Stimulated activated naive B cell treated with anti-CD40 and anti-IgM and Interleukin-4, amounts not matched to agents 10 μg/mL and 1 μg/mL and 100 μg/mL, for 72 hours (primary cell): ENCODE measurements around the gene NUMB.
A peak's percentile ranks its signal among the peaks of the same experiment; 100 is the strongest.
"Not testable (repeated sequence)": the region's sequence is repeated elsewhere in the genome, so short reads cannot be mapped to it uniquely, and the experiment has no call there.

Source experiments
- ATAC-seq, 2 donors: fragments of 150-1000 bp; cut with Tn5 transposase; replicated peaks; 2 replicates each; pipeline ENCODE4 v1.10.0; 2021; ENCODE audit warnings: moderate library complexity in 1 of 2
- DNase-seq: peaks from one replicate; pipeline ENCODE4 v3.0.0; 2021
- H3K27ac Mint-ChIP-seq: one replicate; pipeline ENCODE4 v1.8.0; 2022; ENCODE audit warnings: mild to moderate bottlenecking, mixed read lengths
- H3K27me3 Mint-ChIP-seq, 2 donors: one replicate each; pipeline ENCODE4 v1.8.0; 2022; ENCODE audit warnings: mixed read lengths in 2 of 2
- H3K36me3 Mint-ChIP-seq, 2 donors: one replicate each; pipeline ENCODE4 v1.8.0; 2022; ENCODE audit warnings: mixed read lengths in 2 of 2, mild to moderate bottlenecking in 1 of 2
- H3K4me1 Mint-ChIP-seq, 2 donors: one replicate each; pipeline ENCODE4 v1.8.0; 2022; ENCODE audit warnings: mixed read lengths in 2 of 2, mild to moderate bottlenecking in 1 of 2
- H3K4me3 Mint-ChIP-seq, 2 donors: one replicate each; pipeline ENCODE4 v1.8.0; 2022; ENCODE audit warnings: mild to moderate bottlenecking in 2 of 2, mixed read lengths in 2 of 2, moderate library complexity in 1 of 2
- H3K9me3 Mint-ChIP-seq, 2 donors: one replicate each; pipeline ENCODE4 v1.8.0; 2022; ENCODE audit warnings: mixed read lengths in 2 of 2, mild to moderate bottlenecking in 1 of 2

Gene NUMB

DNA sequence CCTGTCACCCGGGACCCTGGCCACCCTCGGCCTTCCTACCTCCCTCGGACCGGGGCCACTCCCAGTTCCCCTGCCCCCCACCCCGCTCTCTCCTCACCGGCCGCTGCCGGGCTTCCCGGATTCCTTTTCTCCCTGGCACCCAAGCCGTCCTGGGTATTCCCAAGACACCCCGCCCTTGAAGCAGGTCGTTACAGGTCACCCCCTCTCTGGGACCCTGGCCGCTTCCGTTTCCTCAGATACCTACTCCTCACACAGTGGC lies 493 bp downstream of the NUMB start:
- no peaks in the 10 kb centered on the region for H3K27me3 Mint-ChIP-seq
- H3K4me1 Mint-ChIP-seq, result peaks cover 22 to 62% of the 10 kb centered on the region in 2 donors
- DNase-seq, result no peak
- H3K4me3 Mint-ChIP-seq, result peak overlapping the region; percentile 93 to 99
- peak in 1 of 2 donors; percentile 0 for ATAC-seq
- no peaks in the 10 kb centered on the region for H3K9me3 Mint-ChIP-seq
- peaks cover 2 to 4% of the 10 kb centered on the region in 2 donors for H3K36me3 Mint-ChIP-seq
- peak overlapping the region; percentile 98 for H3K27ac Mint-ChIP-seq

DNA sequence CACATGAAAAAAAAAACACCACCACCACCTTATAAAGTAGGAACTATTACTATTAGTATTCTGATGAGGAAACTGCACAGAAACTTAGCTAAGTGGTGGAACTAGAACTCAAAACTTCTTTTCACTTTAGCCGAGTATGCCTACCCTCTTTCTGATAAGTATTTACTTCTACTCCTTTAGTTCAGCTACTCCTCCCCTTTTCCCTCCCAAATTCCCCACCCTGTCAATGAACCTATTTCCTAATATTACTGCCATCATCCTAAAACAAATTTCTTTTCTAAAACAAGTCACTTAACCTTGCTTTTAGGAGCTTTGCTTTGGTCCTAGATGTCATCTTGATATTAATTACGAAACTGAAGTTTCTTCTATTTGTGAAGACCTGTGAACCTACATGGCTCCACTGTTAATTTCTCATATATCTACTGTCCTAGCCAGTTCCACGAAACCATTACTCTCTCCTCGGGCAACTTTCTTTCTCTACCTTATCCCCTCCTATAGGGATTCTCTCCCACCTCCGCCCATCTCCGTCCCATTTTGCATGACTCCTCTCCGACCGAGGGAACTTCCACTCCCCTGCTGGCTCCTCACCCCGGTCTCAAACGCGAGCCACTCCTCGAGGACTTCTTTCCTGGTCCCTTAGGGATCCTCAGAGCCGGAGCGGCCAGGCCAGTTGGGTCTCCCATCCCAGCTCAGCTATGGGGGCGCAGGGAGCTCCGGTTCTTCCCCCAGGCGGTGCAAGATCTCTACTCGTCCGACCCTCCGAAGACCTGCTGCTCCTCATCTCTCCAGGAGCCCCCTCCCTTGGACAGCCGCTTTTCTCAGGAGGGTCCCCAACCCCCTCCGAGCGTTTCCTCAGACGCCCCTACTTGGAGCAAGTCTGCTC lies 1.1 kb downstream of the NUMB start:
- DNase-seq, result no peak
- Mint-ChIP-seq H3K27me3 (no peaks in the 10 kb centered on the region), H3K36me3 (peaks cover 2 to 4% of the 10 kb centered on the region in 2 donors), H3K9me3 (no peaks in the 10 kb centered on the region), H3K4me1 (peaks cover 27 to 64% of the 10 kb centered on the region in 2 donors), H3K4me3 (peak overlapping the region; percentile 93 to 99), H3K27ac (peak overlapping the region; percentile 98)
- no peak for ATAC-seq

DNA sequence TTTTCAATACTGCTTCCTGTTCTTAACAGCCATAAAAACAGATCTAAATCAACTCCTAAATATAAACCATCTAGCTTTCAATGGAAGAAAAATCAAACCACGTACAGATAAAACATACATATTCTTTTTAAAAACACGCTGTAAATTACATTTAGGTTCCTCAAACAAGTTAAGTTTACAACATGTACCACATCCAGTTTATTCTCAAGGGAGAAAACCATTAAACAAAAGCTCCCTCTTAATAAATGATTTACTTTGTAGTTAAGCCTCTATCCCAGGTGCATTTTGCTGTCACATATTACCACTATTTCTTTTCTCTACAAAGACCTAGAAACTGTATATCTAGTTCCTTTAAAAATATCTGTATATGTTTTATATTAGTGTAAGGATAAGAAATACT lies 3.1 kb downstream of the NUMB start:
- ATAC-seq, result no peak
- H3K9me3 Mint-ChIP-seq, result no peaks in the 10 kb centered on the region
- no peaks in the 10 kb centered on the region for H3K27me3 Mint-ChIP-seq
- H3K4me3 Mint-ChIP-seq, result no peak overlapping the region
- H3K4me1 Mint-ChIP-seq, result peaks cover 25 to 55% of the 10 kb centered on the region in 2 donors
- no peak for DNase-seq
- no peak overlapping the region for H3K27ac Mint-ChIP-seq
- peaks cover 3 to 4% of the 10 kb centered on the region in 2 donors for H3K36me3 Mint-ChIP-seq

DNA sequence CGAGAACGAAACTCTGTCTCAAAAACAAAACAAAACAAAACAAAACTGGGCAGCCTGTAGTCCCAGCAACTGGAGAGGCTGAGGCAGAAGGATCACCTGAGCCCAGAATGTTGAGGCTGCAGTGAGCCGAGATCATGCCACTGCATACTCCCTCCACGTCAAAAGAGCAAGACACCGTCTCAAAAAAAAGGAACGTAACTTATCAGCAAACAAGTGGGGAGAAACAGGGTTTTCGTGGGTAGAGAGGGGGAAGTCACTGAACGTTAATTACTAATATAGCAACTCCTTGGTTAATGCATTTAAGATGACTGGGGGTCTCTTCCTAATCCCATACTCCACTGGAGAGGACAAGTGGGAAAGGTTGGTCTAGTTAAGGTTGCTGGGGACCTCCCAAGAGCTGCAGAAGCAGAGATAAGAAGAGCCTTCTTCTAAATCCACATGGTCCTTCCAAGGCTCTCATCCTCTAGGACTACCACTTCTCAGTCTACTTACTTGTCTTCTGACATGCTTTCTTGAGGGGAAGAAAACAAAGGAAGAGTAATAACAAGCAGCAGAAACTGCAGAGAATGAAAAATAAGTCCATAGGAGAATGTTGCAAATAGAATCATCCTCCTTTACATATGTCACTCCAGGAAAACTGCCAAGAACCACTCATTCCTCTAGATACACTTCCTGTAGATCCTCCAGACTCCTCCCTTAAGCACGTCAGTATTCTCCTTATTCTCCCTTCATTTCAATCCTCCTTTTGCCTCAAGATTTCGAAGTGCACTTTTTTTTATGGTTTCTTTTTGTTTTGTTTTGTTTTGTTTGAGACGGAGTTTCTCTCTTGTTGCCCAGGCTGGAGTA lies 5.8 kb downstream of the NUMB start:
- peak; percentile 35 for DNase-seq
- Mint-ChIP-seq H3K27ac (peak overlapping the region; percentile 75), H3K4me3 (peak overlapping the region; percentile 38 to 47)

DNA sequence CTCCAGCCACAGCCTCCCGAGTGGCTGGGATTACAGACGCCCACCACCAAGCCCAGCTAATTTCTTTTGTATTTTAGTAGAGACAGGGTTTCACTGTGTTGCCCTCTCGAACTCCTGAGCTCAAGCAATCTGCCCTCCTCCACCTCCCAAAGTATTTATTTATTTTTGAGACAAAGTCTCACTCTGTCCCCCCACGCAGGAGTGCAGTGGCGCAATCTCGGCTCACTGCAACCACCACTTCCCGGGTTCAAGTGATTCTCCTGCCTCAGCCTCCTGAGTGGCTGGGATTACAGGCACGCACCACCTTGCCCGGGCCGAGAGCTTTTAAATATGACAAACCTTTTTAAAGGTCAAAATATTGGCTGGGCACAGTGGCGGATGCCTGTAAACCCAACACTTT lies 14.6 kb downstream of the NUMB start:
- Mint-ChIP-seq H3K4me1 (peaks cover 12% of the 10 kb centered on the region in 2 donors), H3K27me3 (no peaks in the 10 kb centered on the region), H3K36me3 (no peaks in the 10 kb centered on the region), H3K4me3 (no peak overlapping the region), H3K9me3 (no peaks in the 10 kb centered on the region), H3K27ac (no peak overlapping the region)
- no peak for ATAC-seq
- DNase-seq, result no peak

More for the DNA sequence above, 5.8 kb downstream of the NUMB start:
- Mint-ChIP-seq H3K36me3 (peaks cover 0 to 2% of the 10 kb centered on the region in 2 donors), H3K4me1 (peaks cover 18 to 42% of the 10 kb centered on the region in 2 donors), H3K27me3 (no peaks in the 10 kb centered on the region), H3K9me3 (no peaks in the 10 kb centered on the region)
- ATAC-seq, result peak; percentile 89 to 92

DNA sequence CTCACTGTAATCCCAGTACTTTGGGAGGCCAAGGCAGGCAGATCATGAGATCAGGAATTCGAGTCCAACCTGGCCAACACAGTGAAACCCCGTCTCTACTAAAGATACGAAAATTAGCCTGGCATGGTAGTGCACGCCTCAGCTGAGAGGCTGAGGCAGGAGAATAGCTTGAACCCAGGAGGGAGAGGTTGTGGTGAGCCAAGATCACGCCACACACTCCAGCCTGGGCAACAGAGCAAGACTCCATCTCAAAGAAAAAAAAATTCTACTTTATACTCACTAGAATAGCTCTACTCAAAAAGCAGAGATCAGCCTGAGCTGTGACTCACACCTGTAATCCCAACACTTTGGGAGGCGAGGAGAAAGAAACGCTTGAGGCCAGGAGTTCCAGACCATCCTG lies 17.1 kb downstream of the NUMB start:
- no peaks in the 10 kb centered on the region for H3K9me3 Mint-ChIP-seq
- no peak overlapping the region for H3K4me3 Mint-ChIP-seq

DNA sequence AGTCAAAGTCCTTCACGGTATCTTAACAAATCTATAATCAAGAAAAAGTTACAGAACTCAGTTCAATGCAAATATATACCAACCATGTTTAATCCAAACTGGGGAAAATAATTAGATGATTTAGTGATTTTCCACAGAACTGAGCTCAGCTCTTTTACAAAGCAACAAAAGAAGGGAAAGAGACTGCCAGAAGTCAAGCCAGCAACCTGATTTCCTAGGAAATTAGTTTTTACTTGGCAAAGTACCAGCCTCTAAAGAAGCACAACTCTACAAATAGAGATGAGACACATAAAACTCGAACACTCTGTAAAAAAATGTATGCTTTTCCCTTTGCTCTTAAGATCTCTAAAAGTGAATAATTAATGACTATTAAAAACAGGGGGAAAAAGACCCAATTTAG lies 19.4 kb downstream of the NUMB start:
- no peak for ATAC-seq
- no peaks in the 10 kb centered on the region for H3K27me3 Mint-ChIP-seq
- no peak overlapping the region for H3K27ac Mint-ChIP-seq
- H3K4me1 Mint-ChIP-seq, result peaks cover 20 to 32% of the 10 kb centered on the region in 2 donors
- no peak for DNase-seq
- H3K4me3 Mint-ChIP-seq, result no peak overlapping the region
- H3K36me3 Mint-ChIP-seq, result peaks cover 0 to 5% of the 10 kb centered on the region in 2 donors
- no peaks in the 10 kb centered on the region for H3K9me3 Mint-ChIP-seq

More for the DNA sequence above, 17.1 kb downstream of the NUMB start:
- no peak for DNase-seq
- H3K36me3 Mint-ChIP-seq, result peaks cover 0 to 5% of the 10 kb centered on the region in 2 donors
- no peak for ATAC-seq
- H3K27me3 Mint-ChIP-seq, result no peaks in the 10 kb centered on the region
- no peak overlapping the region for H3K27ac Mint-ChIP-seq
- peaks cover 17% of the 10 kb centered on the region in 2 donors for H3K4me1 Mint-ChIP-seq

DNA sequence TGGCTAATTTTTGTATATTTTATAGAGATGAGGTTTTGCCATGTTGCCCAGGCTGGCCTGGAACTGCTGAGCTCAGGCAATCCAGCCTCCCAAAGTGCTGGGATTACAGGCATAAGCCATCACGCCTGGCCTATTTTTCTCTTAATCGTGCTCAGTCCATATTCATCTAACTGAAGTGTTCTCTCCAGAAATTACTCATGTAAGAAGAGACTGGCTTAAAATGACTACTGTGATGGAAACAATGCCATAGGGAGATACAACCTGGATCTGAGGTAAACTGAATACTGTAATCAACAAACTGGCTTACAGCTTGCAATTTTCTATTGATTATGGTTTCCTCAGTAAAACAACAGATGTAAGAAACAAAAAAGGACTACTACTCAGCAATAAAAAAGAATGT lies 21.1 kb downstream of the NUMB start:
- H3K4me3 Mint-ChIP-seq, result no peak overlapping the region
- no peak for ATAC-seq
- no peak overlapping the region for H3K27ac Mint-ChIP-seq
- H3K9me3 Mint-ChIP-seq, result no peaks in the 10 kb centered on the region
- DNase-seq, result no peak
- peaks cover 0 to 9% of the 10 kb centered on the region in 2 donors for H3K36me3 Mint-ChIP-seq
- no peaks in the 10 kb centered on the region for H3K27me3 Mint-ChIP-seq
- H3K4me1 Mint-ChIP-seq, result peaks cover 18 to 36% of the 10 kb centered on the region in 2 donors

DNA sequence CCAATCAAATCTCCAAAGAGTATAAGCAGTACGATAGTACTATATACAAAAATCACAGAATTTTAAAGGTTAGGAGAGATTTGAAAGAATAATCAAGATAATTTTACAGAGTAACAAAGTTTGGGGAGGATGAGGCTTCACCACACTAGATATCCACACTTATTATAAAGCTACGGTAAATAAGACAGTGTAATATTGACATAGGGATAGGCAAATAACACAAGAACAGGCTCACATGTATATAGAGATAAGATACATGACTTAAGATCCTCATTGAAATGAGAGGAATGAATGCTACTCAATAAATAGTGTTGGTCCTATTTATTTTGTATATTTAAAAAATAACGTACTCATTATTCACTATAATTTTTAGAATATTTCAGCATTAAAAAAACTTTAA lies 26.2 kb downstream of the NUMB start:
- no peak for DNase-seq
- Mint-ChIP-seq H3K27ac (no peak overlapping the region), H3K4me1 (peaks cover 14 to 42% of the 10 kb centered on the region in 2 donors), H3K9me3 (no peaks in the 10 kb centered on the region), H3K4me3 (no peak overlapping the region), H3K27me3 (no peaks in the 10 kb centered on the region), H3K36me3 (peaks cover 0 to 8% of the 10 kb centered on the region in 2 donors)
- no peak for ATAC-seq

DNA sequence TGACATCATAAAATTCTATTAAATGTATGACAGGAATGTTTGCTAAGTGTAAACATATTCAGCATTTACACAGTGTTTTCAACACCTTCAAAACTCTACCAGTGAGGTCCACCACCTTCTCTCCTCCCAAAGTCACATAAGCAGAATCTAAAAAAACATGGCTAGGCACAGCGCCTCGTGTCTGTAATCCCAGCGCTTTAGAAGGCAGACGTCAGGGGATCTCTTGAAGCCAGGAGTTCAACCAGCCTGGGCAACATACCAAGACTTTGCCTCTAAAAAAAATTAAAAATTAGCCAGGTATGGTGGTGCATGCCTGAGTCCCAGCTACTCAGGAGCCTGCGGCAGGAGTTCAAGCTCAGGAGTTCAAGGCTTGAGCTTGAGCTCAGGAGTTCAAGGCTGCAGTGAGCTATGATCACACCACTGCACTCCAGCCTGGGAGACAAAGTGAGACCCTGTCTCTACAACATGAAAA lies 30.0 kb downstream of the NUMB start:
- no peak overlapping the region for H3K4me3 Mint-ChIP-seq
- no peaks in the 10 kb centered on the region for H3K9me3 Mint-ChIP-seq
- ATAC-seq (no peak), DNase-seq (no peak)
- H3K4me1 Mint-ChIP-seq, result peaks cover 15 to 40% of the 10 kb centered on the region in 2 donors
- H3K27me3 Mint-ChIP-seq, result no peaks in the 10 kb centered on the region
- peak overlapping the region; percentile 15 for H3K27ac Mint-ChIP-seq
- peaks cover 1 to 8% of the 10 kb centered on the region in 2 donors for H3K36me3 Mint-ChIP-seq

DNA sequence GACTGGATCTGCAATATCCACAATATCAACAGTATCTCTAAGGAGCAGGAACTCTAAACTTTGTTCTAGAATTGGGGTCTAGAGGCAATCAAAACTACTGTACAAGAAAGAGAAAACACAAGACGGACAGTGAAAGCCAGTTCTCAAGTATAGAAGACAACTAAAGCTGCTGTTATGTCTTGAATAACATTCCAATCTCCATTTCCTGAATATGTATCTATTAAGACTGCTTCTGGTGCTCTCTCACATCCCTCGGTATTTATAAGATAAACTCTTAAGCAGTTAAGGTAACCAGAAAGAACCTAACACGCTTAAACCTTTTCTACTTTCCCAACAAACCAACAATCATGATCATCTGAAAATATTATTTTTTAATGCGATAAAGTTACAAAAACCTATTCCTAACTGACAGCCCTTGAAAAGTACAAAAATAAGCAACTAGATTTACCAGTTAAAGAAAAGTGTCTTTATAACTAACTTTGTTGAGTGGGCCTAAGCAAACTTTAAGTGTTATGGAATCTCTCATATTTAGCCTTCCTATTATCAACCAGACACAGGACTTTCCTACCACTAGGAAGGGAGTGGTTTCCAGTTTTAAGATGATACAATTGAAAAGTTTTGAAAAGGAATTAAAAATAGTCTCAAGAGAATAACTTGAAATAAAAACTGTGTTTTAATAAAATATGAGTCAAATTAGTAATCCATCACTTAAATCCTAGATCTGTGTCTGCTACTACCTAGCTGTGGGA lies 30.7 kb downstream of the NUMB start:
- peaks cover 1 to 6% of the 10 kb centered on the region in 2 donors for H3K36me3 Mint-ChIP-seq
- H3K27me3 Mint-ChIP-seq, result no peaks in the 10 kb centered on the region
- peaks cover 15 to 40% of the 10 kb centered on the region in 2 donors for H3K4me1 Mint-ChIP-seq
- no peaks in the 10 kb centered on the region for H3K9me3 Mint-ChIP-seq
- DNase-seq, result no peak
- no peak for ATAC-seq
- H3K4me3 Mint-ChIP-seq, result no peak overlapping the region
- peak overlapping the region; percentile 84 for H3K27ac Mint-ChIP-seq

DNA sequence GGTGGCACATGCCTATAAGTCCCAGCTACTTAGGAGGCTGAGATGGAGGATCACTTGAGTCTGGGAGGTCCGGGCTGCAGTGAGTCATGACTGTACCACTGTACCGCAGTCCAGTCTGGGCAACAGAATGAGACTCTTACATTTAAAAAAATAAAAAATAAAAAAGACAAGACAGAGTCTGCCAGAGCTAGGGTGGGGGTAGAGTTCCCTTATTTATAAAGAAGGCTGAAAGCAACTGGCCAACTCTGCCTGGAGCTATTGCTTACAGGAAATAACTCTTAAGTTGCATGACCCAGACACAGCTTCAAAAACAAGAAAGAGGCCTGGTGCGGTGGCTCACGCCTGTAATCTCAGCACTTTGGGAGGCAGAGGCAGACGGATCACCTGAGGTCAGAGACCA lies 31.5 kb downstream of the NUMB start:
- ATAC-seq (peak; percentile 29 to 30), DNase-seq (no peak)
- Mint-ChIP-seq H3K36me3 (peaks cover 1 to 11% of the 10 kb centered on the region in 2 donors), H3K4me1 (peaks cover 21 to 48% of the 10 kb centered on the region in 2 donors), H3K4me3 (no peak overlapping the region), H3K27me3 (no peaks in the 10 kb centered on the region), H3K9me3 (no peaks in the 10 kb centered on the region), H3K27ac (no peak overlapping the region)

DNA sequence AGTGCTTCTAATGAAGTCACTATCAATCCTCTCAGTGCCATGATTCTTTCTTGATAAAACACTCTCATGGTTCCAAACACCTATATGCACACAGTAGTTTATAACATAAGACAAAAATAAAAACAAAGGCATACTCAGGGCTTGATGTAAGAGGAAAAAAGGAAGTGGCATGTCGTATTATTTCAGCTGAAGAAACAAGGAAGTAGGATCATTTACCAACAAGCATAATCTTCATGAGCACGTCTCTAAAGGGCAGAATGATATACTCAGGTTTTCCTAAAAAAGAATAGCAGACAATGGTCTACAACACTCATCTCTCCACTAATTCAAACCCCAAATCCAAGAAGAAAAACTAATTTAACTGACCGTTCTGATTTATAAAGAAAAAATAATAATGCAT lies 33.9 kb downstream of the NUMB start:
- Mint-ChIP-seq H3K4me3 (peak overlapping the region; percentile 54 to 55), H3K36me3 (peaks cover 9 to 21% of the 10 kb centered on the region in 2 donors), H3K27me3 (no peaks in the 10 kb centered on the region), H3K27ac (peak overlapping the region; percentile 76), H3K4me1 (peaks cover 25 to 58% of the 10 kb centered on the region in 2 donors), H3K9me3 (no peaks in the 10 kb centered on the region)
- DNase-seq, result no peak
- ATAC-seq, result peak; percentile 80 to 86

DNA sequence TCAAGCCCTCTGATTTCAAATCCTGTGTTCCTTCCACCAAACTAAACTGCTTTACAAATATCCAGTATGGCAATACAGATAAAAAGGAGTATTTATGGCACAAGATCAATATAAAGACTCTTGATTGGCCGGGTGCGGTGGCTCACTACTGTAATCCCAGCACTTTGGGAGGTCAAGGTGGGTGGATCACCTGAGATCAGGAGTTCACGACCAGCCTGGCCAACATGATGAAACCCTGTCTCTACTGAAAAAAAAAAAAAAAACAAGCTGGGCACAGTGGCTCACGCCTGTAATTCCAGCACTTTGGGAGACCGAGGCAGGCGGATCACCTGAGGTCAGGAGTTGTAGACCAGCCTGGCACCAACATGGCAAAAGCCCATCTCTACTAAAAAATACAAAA lies 35.3 kb downstream of the NUMB start:
- H3K27me3 Mint-ChIP-seq, H3K27ac Mint-ChIP-seq, H3K4me3 Mint-ChIP-seq, ATAC-seq, H3K9me3 Mint-ChIP-seq, DNase-seq: not testable (repeated sequence)
- peaks cover 9 to 17% of the 10 kb centered on the region in 2 donors for H3K36me3 Mint-ChIP-seq
- H3K4me1 Mint-ChIP-seq, result peaks cover 23 to 47% of the 10 kb centered on the region in 2 donors
